HG02885 (cell line): ENCODE measurements around the gene PTPRH.
"Not testable (repeated sequence)": the region's sequence is repeated elsewhere in the genome, so short reads cannot be mapped to it uniquely, and the experiment has no call there.

Experiments used
- ATAC-seq: cut with Tn5 transposase; IDR thresholded peaks from one replicate; pipeline ENCODE4 v1.9.1; 2021; ENCODE audit warnings: mild to moderate bottlenecking; ENCODE audit not compliant: unreplicated experiment, poor library complexity

Gene PTPRH

DNA sequence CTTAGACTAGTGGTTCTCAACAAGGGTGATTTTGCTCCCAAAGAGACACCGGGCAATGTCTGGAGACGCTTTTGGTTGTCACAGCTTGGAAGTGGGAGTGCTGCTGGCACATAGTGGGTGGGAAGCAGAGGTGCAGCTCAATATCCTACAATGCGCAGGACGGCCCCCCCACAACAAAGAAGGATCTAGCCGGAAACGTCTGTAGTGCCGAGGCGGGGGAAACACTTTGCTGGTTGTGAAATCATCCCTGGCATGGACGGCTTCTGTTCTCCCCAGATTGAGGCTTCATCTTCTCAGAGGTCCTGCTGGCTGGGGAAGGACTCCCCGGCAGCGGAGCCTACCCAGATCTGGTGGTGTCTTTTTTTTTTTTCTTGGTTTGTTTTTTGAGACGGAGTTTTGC, 15.8 kb downstream of the PTPRH start:
- no peak for ATAC-seq

- ATAC-seq: no peak
Observed at GRCh38 chr19:55189403-55189835, 19.9 kb downstream of the PTPRH start.

GRCh38 chr19:55188625-55189024, 20.7 kb downstream of the PTPRH start:
- ATAC-seq: no peak

- no peak for ATAC-seq
Observed at GRCh38 chr19:55186080-55186479, 23.2 kb downstream of the PTPRH start.

DNA sequence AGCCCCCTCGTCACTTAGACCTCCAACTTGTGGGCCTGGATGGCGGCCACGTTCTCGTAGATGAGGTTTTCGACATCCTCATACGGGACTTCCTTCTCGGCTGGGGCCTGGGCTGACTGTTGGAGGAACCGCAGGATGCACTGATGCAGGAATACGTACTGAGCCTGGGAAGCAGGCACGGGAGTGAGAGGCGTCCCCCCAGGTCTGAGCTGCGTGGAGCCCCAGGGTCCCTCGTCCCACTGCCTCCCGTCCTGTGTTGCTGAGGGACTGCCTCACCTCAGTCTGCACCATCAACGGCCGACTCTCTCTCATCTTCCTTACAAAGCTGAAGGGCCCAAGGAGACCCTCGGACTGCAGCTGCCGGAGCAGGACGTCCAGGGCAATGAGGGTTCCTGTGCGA, 27.6 kb downstream of the PTPRH start:
- ATAC-seq: no peak

DNA sequence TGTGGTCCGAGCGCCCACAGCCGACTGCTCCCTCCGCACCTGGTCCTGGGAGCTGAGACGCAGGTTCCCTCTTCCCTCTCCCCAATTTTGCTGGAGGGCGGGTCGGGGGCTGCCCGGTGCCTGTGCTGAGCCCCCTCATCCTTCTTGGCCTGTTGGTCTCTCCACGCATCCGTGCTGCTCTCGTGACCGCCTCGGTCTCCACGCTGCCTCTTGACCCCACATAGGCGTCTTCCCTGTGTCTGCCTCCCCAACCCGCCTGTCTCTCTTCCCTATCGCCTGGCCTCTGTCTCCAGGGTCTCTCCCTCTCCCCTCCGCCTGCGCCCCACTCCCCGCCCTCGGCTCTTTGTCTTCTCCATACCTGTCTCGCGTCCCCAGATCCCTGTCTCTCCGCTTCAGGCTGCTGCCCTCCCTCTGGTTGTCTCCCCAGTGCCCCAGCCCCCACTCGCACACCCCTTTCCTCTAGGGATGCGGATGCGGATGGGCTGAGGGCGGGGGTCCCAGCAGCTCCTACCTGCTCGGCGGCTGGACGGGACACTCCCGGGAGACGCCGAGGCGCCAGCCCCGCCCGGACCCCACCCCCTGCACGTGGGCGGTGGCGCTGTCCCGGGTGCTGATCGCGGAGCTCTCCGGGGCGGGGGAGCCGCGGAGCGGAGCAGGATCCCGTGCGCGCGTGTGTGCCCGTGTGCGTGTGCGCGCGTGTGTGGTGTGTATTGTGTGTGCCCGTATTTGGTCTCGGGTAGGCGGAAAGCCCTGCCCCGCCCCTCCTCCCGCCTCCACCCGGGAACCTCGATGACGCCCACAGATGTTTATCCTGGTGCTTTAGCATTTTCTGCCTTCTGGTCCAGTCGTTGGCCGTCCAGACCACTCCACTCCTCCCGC, 29.5 kb downstream of the PTPRH start, which contains the start of gene SYT5:
TSS of gene SYT5 (minus strand) at position 684 of the 879 bp plus-strand sequence. CDS start 1,248 bp downstream, outside the sequence.
- ATAC-seq: no peak

GRCh38 chr19:55178781-55179599, 30.3 kb downstream of the PTPRH start:
- ATAC-seq: peak; percentile 75

GRCh38 chr19:55176076-55176475, 33.2 kb downstream of the PTPRH start:
- ATAC-seq: no peak

GRCh38 chr19:55175117-55175867, 34.0 kb downstream of the PTPRH start:
- no peak for ATAC-seq

DNA sequence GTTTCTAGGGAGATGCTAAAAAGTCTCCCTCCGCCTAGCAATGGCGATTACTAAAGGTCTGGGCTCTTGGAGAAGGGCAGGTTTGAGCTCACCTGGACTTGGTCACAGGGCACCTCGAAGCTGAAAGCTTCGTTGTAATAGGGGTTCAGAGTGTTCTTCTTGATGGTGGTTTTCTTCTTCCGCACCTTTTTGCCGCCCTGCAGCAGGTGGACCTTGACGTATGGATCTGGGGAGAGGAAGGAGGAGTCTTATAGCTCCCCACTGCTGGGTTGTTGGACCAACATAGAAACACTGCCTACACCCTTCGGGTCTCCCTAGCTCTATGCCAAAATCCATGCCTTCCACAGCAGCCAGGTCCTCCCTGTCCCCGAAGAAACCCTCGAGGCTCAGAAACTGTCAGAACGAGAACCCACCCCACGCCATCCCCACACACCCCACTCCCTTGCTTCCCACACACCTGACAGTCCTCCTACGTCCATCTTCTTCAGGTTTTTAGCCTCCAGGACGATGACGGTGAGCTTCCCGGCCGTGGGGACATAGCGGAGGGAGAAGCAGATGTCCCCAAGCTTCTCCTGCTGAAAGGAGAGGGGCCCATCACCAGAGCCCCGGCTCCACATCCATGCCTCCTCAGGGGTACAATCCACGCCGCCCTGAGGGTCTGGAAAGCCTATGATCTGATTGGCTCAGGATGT, 34.7 kb downstream of the PTPRH start:
- ATAC-seq: no peak

DNA sequence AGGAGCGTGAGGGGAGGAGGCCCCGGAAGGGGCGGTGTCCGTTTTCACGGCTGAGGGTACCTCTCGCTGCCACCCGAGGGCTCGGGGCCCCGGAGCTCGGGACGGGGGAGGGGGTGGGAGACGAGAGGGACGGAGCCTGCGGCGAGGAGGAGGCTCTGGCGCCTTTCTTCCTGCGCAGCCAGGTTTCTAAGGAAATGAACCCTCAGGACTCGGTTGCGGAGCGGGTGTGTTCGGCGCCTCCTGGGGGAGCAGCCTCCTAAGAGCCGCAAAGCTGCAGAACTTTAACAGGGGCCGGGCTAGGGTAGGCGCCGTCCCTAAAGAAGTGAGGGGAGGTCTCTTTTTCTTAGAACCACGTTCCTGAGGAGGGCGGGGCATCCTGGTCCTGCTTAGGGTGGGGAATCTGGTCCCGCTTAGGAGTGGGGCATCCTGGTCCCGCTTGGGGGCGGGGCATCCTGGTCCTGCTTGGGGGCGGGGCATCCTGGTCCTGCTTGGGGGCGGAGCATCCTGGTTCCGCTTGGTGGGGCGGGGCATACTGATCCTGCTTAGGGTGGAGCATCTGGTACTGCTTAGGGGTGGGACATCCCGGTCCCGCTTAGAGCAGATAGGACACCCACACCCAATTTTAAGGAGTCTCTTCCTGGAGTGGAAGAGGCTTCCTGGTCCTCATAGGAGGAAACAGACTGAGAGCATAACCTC, 35.4 kb downstream of the PTPRH start:
- no peak for ATAC-seq

- ATAC-seq: no peak
Observed at GRCh38 chr19:55173186-55173713, 36.1 kb downstream of the PTPRH start.

GRCh38 chr19:55172741-55173140, 36.6 kb downstream of the PTPRH start:
- ATAC-seq: no peak

- not testable (repeated sequence) for ATAC-seq
Observed at GRCh38 chr19:55172318-55172717, 37.0 kb downstream of the PTPRH start.

GRCh38 chr19:55171440-55171839, 37.9 kb downstream of the PTPRH start:
- no peak for ATAC-seq

DNA sequence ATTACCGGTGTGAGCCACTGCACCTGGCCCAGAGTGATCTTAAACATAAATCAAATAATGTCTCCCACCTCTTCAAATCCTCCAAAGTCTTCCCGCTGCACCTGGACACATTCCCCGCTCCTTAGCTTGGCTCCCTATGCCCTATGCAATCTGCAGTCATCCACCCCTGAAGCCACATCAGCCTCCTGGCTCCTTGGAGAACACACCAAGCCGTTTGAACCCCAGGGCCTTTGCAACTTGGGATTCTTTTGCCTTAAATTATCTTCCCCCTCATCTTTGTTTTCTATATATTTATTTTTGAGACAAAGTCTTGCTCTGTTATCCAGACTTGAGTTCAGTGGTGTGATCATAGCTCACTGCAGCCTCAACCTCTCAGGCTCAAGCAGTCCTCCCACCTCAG, 40.2 kb downstream of the PTPRH start:
- ATAC-seq: no peak

DNA sequence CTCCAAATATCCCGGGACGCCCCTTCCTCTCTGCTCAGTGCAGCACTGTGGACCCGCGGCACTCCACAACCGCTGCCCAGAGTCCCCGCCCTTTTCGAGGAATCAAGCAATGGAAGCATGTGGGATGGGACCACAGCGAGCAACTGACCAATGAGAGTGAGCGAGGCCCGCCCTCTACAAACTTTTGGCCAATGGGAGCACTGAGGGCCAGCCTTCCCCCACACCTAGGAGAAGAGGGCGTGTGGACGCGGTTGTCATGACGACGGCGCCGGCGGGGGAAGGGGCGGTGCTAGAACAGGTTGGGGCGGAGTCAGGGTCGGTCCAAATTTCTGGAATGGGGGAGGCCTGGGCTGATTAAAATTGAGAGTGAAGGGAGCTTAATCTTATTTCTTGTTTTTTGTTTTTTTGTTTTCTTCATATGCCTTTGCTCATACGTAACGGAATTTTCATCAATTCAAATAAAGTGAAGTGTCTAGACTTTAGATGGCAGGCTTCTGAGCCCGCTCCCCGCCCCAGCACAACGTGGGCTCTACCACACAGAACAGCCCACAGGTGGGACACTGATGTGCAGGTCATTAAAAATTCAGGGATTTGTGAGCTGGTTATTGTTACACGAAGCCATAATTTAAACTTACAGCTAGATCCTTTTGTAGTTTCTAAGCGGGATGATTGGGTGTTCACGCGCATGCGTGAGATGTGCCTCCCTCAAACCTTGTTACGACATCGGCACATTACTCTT, 42.6 kb downstream of the PTPRH start, which contains the start of gene DNAAF3:
TSS of gene DNAAF3 (minus strand) at position 84 of the 739 bp plus-strand sequence. CDS start 200 bp downstream, outside the sequence.
- ATAC-seq: peak; percentile 78

- no peak for ATAC-seq
Observed at GRCh38 chr19:55165952-55166529, 43.3 kb downstream of the PTPRH start.
